GM23338 (cell line): Measurements from ENCODE around the gene PHF5A. TPM values are rescaled to one million over a fixed set of nuclear protein-coding genes. Genes with fewer than 3 reads are reported as not detected.

ENCODE experiments used
- ATAC-seq: fragments of 200-7000 bp; cut with Tn5 transposase; 3 replicates; pipeline ENCODE4 v1.9.1; 2020
- DNase-seq: peaks from one replicate; pipeline ENCODE4 v3.0.0-alpha.2; 2015; ENCODE audit warnings: low spot score
- H2AFZ ChIP-seq: fragments of 200-600 bp; sonication (generic); 2 replicates; pipeline ENCODE4 v1.8.0; 2016; ENCODE audit warnings: antibody characterized with exemption, mild to moderate bottlenecking, moderate library complexity
- H3F3A ChIP-seq: fragments of 200-600 bp; sonication (generic); replicated peaks from 2 replicates; pipeline ENCODE4 v1.8.0; 2017; ENCODE audit warnings: antibody characterized with exemption, mixed run types, low read depth
- H3K27ac ChIP-seq: fragments of 200-600 bp; sonication (generic); 2 replicates; pipeline ENCODE4 v1.6.1; 2016; ENCODE audit warnings: low read depth
- H3K27me3 ChIP-seq: fragments of 200-600 bp; sonication (generic); 2 replicates; pipeline ENCODE4 v1.8.0; 2016; ENCODE audit warnings: mild to moderate bottlenecking, mixed run types, moderate library complexity; ENCODE audit not compliant: insufficient read depth
- H3K36me3 ChIP-seq: fragments of 200-600 bp; sonication (generic); 2 replicates; pipeline ENCODE4 v1.8.0; 2016; ENCODE audit warnings: mild to moderate bottlenecking; ENCODE audit not compliant: insufficient read depth
- H3K4me1 ChIP-seq: fragments of 200-600 bp; sonication (generic); 2 replicates; pipeline ENCODE4 v1.8.0; 2016; ENCODE audit warnings: mild to moderate bottlenecking, moderate library complexity; ENCODE audit not compliant: insufficient read depth
- H3K4me2 ChIP-seq: fragments of 200-600 bp; sonication (generic); 2 replicates; pipeline ENCODE4 v1.7.1; 2017; ENCODE audit warnings: mixed run types
- H3K4me3 ChIP-seq: fragments of 200-600 bp; sonication (generic); 2 replicates; pipeline ENCODE4 v1.6.1; 2016; ENCODE audit warnings: mixed run types
- H3K79me2 ChIP-seq: fragments of 200-600 bp; sonication (generic); replicated peaks from 2 replicates; pipeline ENCODE4 v1.8.0; 2017; ENCODE audit warnings: mild to moderate bottlenecking; ENCODE audit not compliant: insufficient read depth
- H3K9me2 ChIP-seq: fragments of 200-600 bp; sonication (generic); 2 replicates; pipeline ENCODE4 v1.8.0; 2017; ENCODE audit not compliant: insufficient read depth
- H4K20me1 ChIP-seq: fragments of 200-600 bp; sonication (generic); replicated peaks from 2 replicates; pipeline ENCODE4 v1.8.0; 2017; ENCODE audit warnings: mild to moderate bottlenecking; ENCODE audit not compliant: insufficient read depth
- H3K27ac Mint-ChIP-seq: 2 replicates; pipeline ENCODE4 v1.8.0; 2020; ENCODE audit warnings: inconsistent platforms, mild to moderate bottlenecking, moderate library complexity, mixed read lengths
- H3K27me3 Mint-ChIP-seq: 3 replicates; pipeline ENCODE4 v1.8.0; 2022; ENCODE audit warnings: low read depth, mild to moderate bottlenecking, moderate library complexity, mixed read lengths, inconsistent platforms; ENCODE audit not compliant: insufficient read depth, poor library complexity
- H3K36me3 Mint-ChIP-seq: 3 replicates; pipeline ENCODE4 v1.8.0; 2021; ENCODE audit warnings: low read depth, mild to moderate bottlenecking, inconsistent platforms, moderate library complexity, mixed read lengths
- H3K4me1 Mint-ChIP-seq: 3 replicates; pipeline ENCODE4 v1.8.0; 2020; ENCODE audit warnings: mild to moderate bottlenecking, inconsistent platforms, mixed read lengths
- H3K4me3 Mint-ChIP-seq: 3 replicates; pipeline ENCODE4 v1.8.0; 2021; ENCODE audit warnings: moderate library complexity, mild to moderate bottlenecking, inconsistent platforms, mixed read lengths
- H3K9me3 Mint-ChIP-seq: 3 replicates; pipeline ENCODE4 v1.8.0; 2020; ENCODE audit warnings: moderate library complexity, mild to moderate bottlenecking, inconsistent platforms, mixed read lengths
- CREB1 ChIP-seq: fragments of 250-450 bp; sonication (Bioruptor Pico); IDR thresholded peaks from 2 replicates; pipeline ENCODE4 v1.5.0; 2020; ENCODE audit warnings: low read depth, mild to moderate bottlenecking, moderate library complexity
- CTCF ChIP-seq, 2 experiments: fragments of 200-600 bp in 1 of 2; sonication (generic) in 1 of 2; conservative IDR thresholded peaks; 2 replicates each; pipeline versions ENCODE4 v1.5.1 to v1.6.1; 2016 to 2017; ENCODE audit warnings: antibody characterized with exemption in 2 of 2, low read depth in 2 of 2, mild to moderate bottlenecking in 2 of 2, moderate library complexity in 1 of 2
- ETS1 ChIP-seq: IDR thresholded peaks from 2 replicates; pipeline ENCODE4 v1.6.1; 2016; ENCODE audit warnings: antibody characterized with exemption
- EZH2 ChIP-seq: fragments of 200-600 bp; sonication (generic); IDR thresholded peaks from one replicate; pipeline ENCODE4 v1.8.0; 2017; ENCODE audit warnings: antibody characterized with exemption, mild to moderate bottlenecking, low read depth; ENCODE audit not compliant: unreplicated experiment
- EZH2phosphoT487 ChIP-seq: fragments of 200-600 bp; sonication (generic); IDR thresholded peaks from one replicate; pipeline ENCODE4 v1.8.1; 2018; ENCODE audit warnings: antibody characterized with exemption; ENCODE audit not compliant: unreplicated experiment
- JUNB ChIP-seq: IDR thresholded peaks from one replicate; pipeline ENCODE4 v1.6.1; 2016; ENCODE audit warnings: antibody characterized with exemption; ENCODE audit not compliant: unreplicated experiment
- NANOG ChIP-seq: IDR thresholded peaks from 2 replicates; pipeline ENCODE4 v1.6.1; 2016; ENCODE audit warnings: antibody characterized with exemption, borderline replicate concordance
- POLR2AphosphoS5 ChIP-seq: IDR thresholded peaks from 2 replicates; pipeline ENCODE4 v1.6.1; 2016; ENCODE audit warnings: antibody characterized with exemption, low read depth
- REST ChIP-seq: IDR thresholded peaks from one replicate; pipeline ENCODE4 v1.6.1; 2018; ENCODE audit warnings: antibody characterized with exemption; ENCODE audit not compliant: unreplicated experiment
- STAT1 ChIP-seq: IDR thresholded peaks from one replicate; pipeline ENCODE4 v1.6.1; 2016; ENCODE audit warnings: antibody characterized with exemption; ENCODE audit not compliant: unreplicated experiment
- ZNF114 ChIP-seq: fragments of 250-450 bp; sonication (Bioruptor Pico); IDR thresholded peaks from 2 replicates; pipeline ENCODE4 v1.5.0; 2020; ENCODE audit warnings: mild to moderate bottlenecking, moderate library complexity
- ZNF331 ChIP-seq: fragments of 250-450 bp; sonication (Bioruptor Pico); IDR thresholded peaks from 2 replicates; pipeline ENCODE4 v1.5.0; 2020; ENCODE audit warnings: low read depth, mild to moderate bottlenecking, moderate library complexity
- polyA plus RNA-seq: library from polyadenylated mRNA; unstranded; fragments of >200 nt; fragmentation: Nextera tagmentation; extraction: Ambion mirVana; gene quantifications from 2 replicates; pipeline ENCODE4 v1.2.1, GENCODE V29; 2016
- total RNA-seq: library from RNA; depleted of rRNA; stranded (reverse); fragments of >200 nt; shearing (Covaris generic); gene quantifications from 2 replicates; pipeline ENCODE4 v1.2.3, GENCODE V29; 2014

PHF5A gene
- total and polyA plus RNA-seq, 2 experiments from 2014 or later, result 49.4 to 115 TPM

GRCh38 chr22:41444360-41445128, 23.9 kb downstream of the PHF5A start:
- DNase-seq, result peak; percentile 99
- peaks cover 20% of the 10 kb centered on the region for H3F3A ChIP-seq
- H3K4me2 ChIP-seq, result peak overlapping the region; percentile 100
- Mint-ChIP-seq H3K27me3 (peaks cover 35% of the 10 kb centered on the region), H3K4me3 (peak overlapping the region; percentile 99), H3K36me3 (peaks cover 40% of the 10 kb centered on the region), H3K9me3 (peaks cover 3% of the 10 kb centered on the region; the same call in 1 of the 3 replicates), H3K27ac (peak overlapping the region; percentile 98), H3K4me1 (peaks cover 21% of the 10 kb centered on the region)
- peaks cover 17% of the 10 kb centered on the region; the same call in 1 of the 2 replicates for H3K36me3 ChIP-seq
- peak overlapping the region; percentile 95 for H3K27ac ChIP-seq
- peak overlapping the region; percentile 99 for H3K4me3 ChIP-seq
- ATAC-seq, result peak; percentile 64
- H3K4me1 ChIP-seq, result peaks cover 5% of the 10 kb centered on the region
- H4K20me1 ChIP-seq, result peaks cover 31% of the 10 kb centered on the region
- H3K27me3 ChIP-seq, result no peaks in the 10 kb centered on the region
- no peak overlapping the region for H2AFZ ChIP-seq
- TF ChIP-seq POLR2AphosphoS5, result peak; percentile 69
- no peak for TF ChIP-seq ZNF114 (CRISPR knock-in tag)
- TF ChIP-seq ETS1, result peak; percentile 87
- TF ChIP-seq CREB1 (CRISPR knock-in tag), result peak; percentile 52; the same call in 1 of the 2 replicates
- TF ChIP-seq CTCF (conservative IDR thresholded peaks at IDR 0.05; ENCODE audit: low read depth in 2 of 2), result no peak
- H3K79me2 ChIP-seq, result peaks cover 66% of the 10 kb centered on the region
- H3K9me2 ChIP-seq, result no peaks in the 10 kb centered on the region

GRCh38 chr22:41442240-41442792, 26.2 kb downstream of the PHF5A start:
- H3K4me2 ChIP-seq, result no peak overlapping the region
- H3K9me2 ChIP-seq, result no peaks in the 10 kb centered on the region
- ATAC-seq, result no peak
- H3F3A ChIP-seq, result peaks cover 28% of the 10 kb centered on the region; the same call in 1 of the 2 replicates
- H3K4me3 ChIP-seq, result no peak overlapping the region
- H3K9me3 Mint-ChIP-seq, result peaks cover 3% of the 10 kb centered on the region; the same call in 1 of the 3 replicates
- H4K20me1 ChIP-seq, result peaks cover 49% of the 10 kb centered on the region
- H3K79me2 ChIP-seq, result peaks cover 88% of the 10 kb centered on the region
- no peak for DNase-seq
- H3K27me3 ChIP-seq, result no peaks in the 10 kb centered on the region
- peaks cover 50% of the 10 kb centered on the region for H3K36me3 Mint-ChIP-seq
- H3K36me3 ChIP-seq, result peaks cover 18% of the 10 kb centered on the region
- H2AFZ ChIP-seq, result no peak overlapping the region
- no peak overlapping the region for H3K27ac Mint-ChIP-seq
- peaks cover 25% of the 10 kb centered on the region for H3K27me3 Mint-ChIP-seq
- no peaks in the 10 kb centered on the region for H3K4me1 ChIP-seq
- peaks cover 12% of the 10 kb centered on the region for H3K4me1 Mint-ChIP-seq
- 0 out of 2 replicates have a peak overlapping the region, but pooled peaks have one; percentile 65 for H3K27ac ChIP-seq
- peak overlapping the region; percentile 99; the same call in 1 of the 3 replicates for H3K4me3 Mint-ChIP-seq
- no peak for TF ChIP-seq EZH2
- TF ChIP-seq NANOG, result no peak
- no peak for TF ChIP-seq CTCF (conservative IDR thresholded peaks at IDR 0.05; ENCODE audit: low read depth in 2 of 2)
- TF ChIP-seq POLR2AphosphoS5, result no peak
- no peak for TF ChIP-seq ZNF114 (CRISPR knock-in tag)
- no peak for TF ChIP-seq REST
- no peak for TF ChIP-seq EZH2phosphoT487
- no peak for TF ChIP-seq STAT1
- TF ChIP-seq CREB1 (CRISPR knock-in tag), result no peak
- TF ChIP-seq JUNB, result no peak
- TF ChIP-seq ZNF331, result no peak
